GM12878 (cell line): ENCODE measurements around the gene CEP128. TPM values are rescaled to one million over a fixed set of nuclear protein-coding genes. Genes with fewer than 3 reads are reported as not detected.
A peak's percentile ranks its signal among the peaks of the same experiment; 100 is the strongest.

Experiments
- ATAC-seq: fragments of 200-7000 bp; cut with Tn5 transposase; 3 replicates; pipeline ENCODE4 v1.9.1; 2020; ENCODE audit warnings: mild to moderate bottlenecking, moderate library complexity
- BruUV-seq: library from RNA; stranded (reverse); fragments of 400-500 nt; replicated peaks from 2 replicates; lab custom pipeline; 2021; lab: Mats Ljungman, UMichigan
- CTCF ChIA-PET: fragments of 300-600 bp; sonication (Branson Sonifier 250); formaldehyde crosslinking; extraction: SDS; loops from one replicate; lab custom pipeline; 2021; ENCODE audit warnings: inconsistent platforms; lab: Yijun Ruan, JAX
- POLR2A ChIA-PET: fragments of 350-600 bp; formaldehyde crosslinking; extraction: SDS; loops from one replicate; lab custom pipeline; 2021; ENCODE audit warnings: inconsistent platforms; lab: Charles Lee
- RAD21 ChIA-PET: fragments of 300-600 bp; sonication (Branson Sonifier 250); formaldehyde crosslinking; loops from one replicate; lab custom pipeline; 2023; ENCODE audit warnings: antibody characterized with exemption; ENCODE audit not compliant: unreplicated experiment; lab: Charles Lee
- SMC1A ChIA-PET: fragments of 300-600 bp; sonication (Branson Sonifier 250); formaldehyde crosslinking; loops from one replicate; lab custom pipeline; 2023; ENCODE audit not compliant: unreplicated experiment, uncharacterized antibody; lab: Charles Lee
- DNase-seq: peaks from one replicate; pipeline ENCODE4 v3.0.0-alpha.2; 2011; ENCODE audit warnings: low read depth, low spot score
- FAIRE-seq: peaks from 3 replicates; lab custom pipeline; 2011; peaks lifted over from hg19 to GRCh38; lab: Jason Lieb, UNC
- H2AFZ ChIP-seq: 2 replicates; pipeline ENCODE4 v1.6.0; 2011; ENCODE audit warnings: low read depth, low read length, control low read depth; ENCODE audit not compliant: control insufficient read depth
- H3K27ac ChIP-seq: 2 replicates; pipeline ENCODE4 v1.5.1; 2011; ENCODE audit warnings: control low read depth; ENCODE audit not compliant: control insufficient read depth, insufficient read depth
- H3K27me3 ChIP-seq, 2 experiments: replicated peaks in 1 of 2; 2 replicates each; pipeline versions ENCODE4 v1.6.0 to v1.6.1; 2011; ENCODE audit warnings: low read length in 1 of 2; ENCODE audit not compliant: control insufficient read depth in 2 of 2, insufficient read depth in 2 of 2
- H3K36me3 ChIP-seq, 2 experiments: 2 replicates each; pipeline ENCODE4 v1.5.1; 2011; ENCODE audit warnings: low read length in 1 of 2; ENCODE audit not compliant: control insufficient read depth in 2 of 2, insufficient read depth in 2 of 2
- H3K4me1 ChIP-seq: 2 replicates; pipeline ENCODE4 v1.6.1; 2011; ENCODE audit warnings: mild to moderate bottlenecking, low read length, moderate library complexity, mixed read lengths; ENCODE audit not compliant: control insufficient read depth, insufficient read depth
- H3K4me2 ChIP-seq: 2 replicates; pipeline ENCODE4 v1.6.0; 2011; ENCODE audit warnings: control low read depth; ENCODE audit not compliant: control insufficient read depth, insufficient read depth
- H3K4me3 ChIP-seq: fragments of 200-600 bp; sonication (generic); 2 replicates; pipeline ENCODE4 v1.5.1; 2016
- H3K79me2 ChIP-seq: 2 replicates; pipeline ENCODE4 v1.6.0; 2011; ENCODE audit warnings: low read length; ENCODE audit not compliant: control insufficient read depth, insufficient read depth
- H3K9ac ChIP-seq: 2 replicates; pipeline ENCODE4 v1.8.0; 2011; ENCODE audit warnings: low read length, control low read depth, mixed read lengths; ENCODE audit not compliant: control insufficient read depth, insufficient read depth
- H3K9me3 ChIP-seq: replicated peaks from 3 replicates; pipeline ENCODE4 v1.5.1; 2011; ENCODE audit warnings: mild to moderate bottlenecking, low read length; ENCODE audit not compliant: control insufficient read depth, insufficient read depth
- H4K20me1 ChIP-seq: 2 replicates; pipeline ENCODE4 v1.6.0; 2011; ENCODE audit not compliant: control insufficient read depth, insufficient read depth
- IRF5 ChIP-seq: fragments of 450-650 bp; IDR thresholded peaks from 2 replicates; pipeline ENCODE4 v1.6.1; 2017; ENCODE audit warnings: borderline replicate concordance
- MEF2B ChIP-seq: fragments of 450-650 bp; IDR thresholded peaks from 2 replicates; pipeline ENCODE4 v1.6.1; 2018; ENCODE audit warnings: mild to moderate bottlenecking, moderate library complexity; ENCODE audit not compliant: partially characterized antibody, poor library complexity, severe bottlenecking
- MTA3 ChIP-seq: IDR thresholded peaks from 2 replicates; pipeline ENCODE4 v1.6.1; 2012; ENCODE audit warnings: low read length, inconsistent platforms, borderline replicate concordance
- NR2F1 ChIP-seq: fragments of 450-650 bp; conservative IDR thresholded peaks from 2 replicates; pipeline ENCODE4 v1.6.1; 2017; ENCODE audit warnings: mild to moderate bottlenecking
- PKNOX1 ChIP-seq: fragments of 450-650 bp; IDR thresholded peaks from 2 replicates; pipeline ENCODE4 v1.6.1; 2016; ENCODE audit warnings: mild to moderate bottlenecking
- WGBS: methylation state at CpG from one replicate; pipeline ENCODE4 v1.1.6; 2016; ENCODE audit warnings: low lambda C conversion rate; ENCODE audit not compliant: insufficient replicate concordance, insufficient coverage; ENCODE audit errors: missing lambda C conversion rate; 5-methylcytosine and 5-hydroxymethylcytosine counted together
- in situ Hi-C: fragments of 300-500 bp; cut with MboI; formaldehyde crosslinking; loops from 9 replicates; pipeline ENCODE4 v1.14.3; 2018; ENCODE audit warnings: mixed read lengths
- intact Hi-C: fragments of 100-400 bp; cut with micrococcal nuclease; formaldehyde crosslinking; loops from one replicate; pipeline ENCODE4 v1.14.2; 2022; ENCODE audit not compliant: unreplicated experiment
- polyA plus RNA-seq, 11 experiments: library from polyadenylated mRNA; depleted of rRNA in 4 of 11; unstranded in 6 of 11; stranded (reverse) in 5 of 11; fragments of >200 nt; fragmentation: Nextera tagmentation in 4 of 11; fragmentation: Illumina TruSeq in 1 of 11; extraction: Ambion mirVana in 4 of 11; extraction: Trizol in 1 of 11; gene quantifications; 1 replicate in 1 of 11; 2 replicates in 10 of 11; pipeline versions ENCODE4 v1.2.1 to v1.2.3, GENCODE V29; 2011 to 2016; ENCODE audit warnings: inconsistent platforms in 2 of 11, missing spikeins in 2 of 11, low read depth in 1 of 11
- total RNA-seq, 4 experiments: library from RNA; depleted of rRNA in 3 of 4; stranded (reverse); fragments of >200 nt in 3 of 4; fragmentation: Illumina TruSeq in 1 of 4; extraction: Trizol in 1 of 4; gene quantifications; 2 replicates each; pipeline versions ENCODE4 v1.2.1 to v1.2.3, GENCODE V29; 2013 to 2021

CEP128 gene
- total and polyA plus RNA-seq, 10 of the 15 experiments (the other 5 are each of a cell fraction or from before 2014, with no cell fraction given): 1.1 to 6.7 (median 3.4) TPM

- no TSS peak for BruUV-seq
- Histone ChIP-seq H4K20me1 (no peaks in the 10 kb centered on the region), H3K27me3 (no peaks in the 10 kb centered on the region), H2AFZ (no peak overlapping the region), H3K36me3 (no peaks in the 10 kb centered on the region), H3K4me2 (no peak overlapping the region), H3K4me1 (no peaks in the 10 kb centered on the region), H3K79me2 (no peaks in the 10 kb centered on the region), H3K4me3 (no peak overlapping the region), H3K9ac (no peak overlapping the region), H3K9me3 (no peaks in the 10 kb centered on the region), H3K27ac (no peak overlapping the region)
- no peak for TF ChIP-seq NR2F1
- intact Hi-C loops (no loop called here), in situ Hi-C loops (no loop called here)
- DNase-seq: no peak
- ChIA-PET POLR2A (interaction anchor here (0.6 kb wide), 1 partner anchor 59 kb away, joined by 3 read pairs; no protein-coding TSS in a partner anchor), RAD21 (no interaction called here), CTCF (interaction anchor here (0.9 kb wide), 1 partner anchor 10 kb away, joined by 4 read pairs; no protein-coding TSS in a partner anchor), SMC1A (no interaction called here)
- no peak for FAIRE-seq
- ATAC-seq: no peak
- 75% methylated on average over 4 of the region's 4 CpGs for WGBS
These were observed 322.7 kb downstream of the CEP128 start for GRCh38 chr14:80618751-80619329.

DNA sequence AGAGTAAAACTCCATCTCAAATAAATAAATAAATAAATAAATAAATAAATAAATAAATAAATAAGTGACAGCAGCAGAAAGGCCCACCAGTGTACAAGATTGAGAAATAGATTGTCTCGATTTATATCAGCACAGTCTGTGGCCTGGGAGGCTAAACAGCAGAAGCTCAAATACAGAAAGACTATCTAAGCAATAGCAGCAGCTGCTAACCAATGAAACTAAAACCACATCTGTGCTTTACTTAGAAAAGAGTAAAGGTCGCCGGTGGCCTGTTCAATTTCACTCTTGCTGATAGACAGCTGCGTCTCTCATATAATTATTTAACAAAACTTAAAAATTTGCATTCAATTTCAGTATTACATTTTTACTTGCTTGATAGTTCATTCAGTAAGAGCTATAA is 325.7 kb downstream of the CEP128 start:
- no peaks in the 10 kb centered on the region for H3K9me3 ChIP-seq
- no peak overlapping the region for H2AFZ ChIP-seq
- DNase-seq (peak; percentile 3), ATAC-seq (peak; percentile 92), FAIRE-seq (no peak)
- H3K4me3 ChIP-seq: no peak overlapping the region
- no peak overlapping the region for H3K4me2 ChIP-seq
- CTCF ChIA-PET: interaction anchor here (0.9 to 1.6 kb wide), 4 partner anchors 8 to 79 kb away, joined by 3 to 8 read pairs (median 4); no protein-coding TSS in a partner anchor
- WGBS: 1% methylated on average over 4 of the region's 4 CpGs
- TF ChIP-seq MTA3 (no peak), PKNOX1 (peak; percentile 81), MEF2B (peak; percentile 26), NR2F1 (peak; percentile 41; the same call in 1 of the 2 replicates), IRF5 (no peak)
- H3K27ac ChIP-seq: no peak overlapping the region
- intact Hi-C loops (no loop called here), in situ Hi-C loops (no loop called here)
- H3K27me3 ChIP-seq: no peaks in the 10 kb centered on the region
- no peaks in the 10 kb centered on the region for H3K36me3 ChIP-seq
- no peaks in the 10 kb centered on the region for H3K79me2 ChIP-seq
- no peaks in the 10 kb centered on the region for H3K4me1 ChIP-seq
- BruUV-seq: no TSS peak
- SMC1A ChIA-PET: interaction anchor here (0.7 to 1.4 kb wide), 5 partner anchors 11 to 95 kb away, joined by 3 to 5 read pairs (median 4); no protein-coding TSS in a partner anchor
- H4K20me1 ChIP-seq: no peaks in the 10 kb centered on the region
- POLR2A ChIA-PET: no interaction called here
- RAD21 ChIA-PET: interaction anchor here (1.1 to 1.4 kb wide), 3 partner anchors 27 to 233 kb away, joined by 4 to 5 read pairs (median 4); no protein-coding TSS in a partner anchor
- no peak overlapping the region for H3K9ac ChIP-seq
